ENCODE data around the gene RNF43. TPM values are rescaled to one million over a fixed set of nuclear protein-coding genes. Genes with fewer than 3 reads are reported as not detected.

Gene RNF43
- total and polyA plus RNA-seq, 2 experiments from 2014 or later, result under 0.01 to 0.23 TPM

- no peaks in the 10 kb centered on the region for H3K36me3 ChIP-seq (ENCODE audit: low read depth)
- peaks cover 15% of the 10 kb centered on the region for H3F3A ChIP-seq (ENCODE audit: insufficient read depth)
- H3K9me2 ChIP-seq (ENCODE audit: insufficient read depth), result no peaks in the 10 kb centered on the region
- TF ChIP-seq EZH2 (IDR thresholded peaks at IDR 0.05; ENCODE audit: insufficient read depth, poor library complexity, severe bottlenecking) (no peak), EZH2phosphoT487 (IDR thresholded peaks at IDR 0.05; ENCODE audit: insufficient read depth, low read depth) (no peak)
- peaks cover 21% of the 10 kb centered on the region for H3K4me1 ChIP-seq (ENCODE audit: insufficient read depth)
- in situ Hi-C loops (cut with MboI), result no loop called here
- H4K20me1 ChIP-seq (ENCODE audit: insufficient read depth), result no peaks in the 10 kb centered on the region
- 48 to 49% methylated on average over 6 of the region's 6 CpGs for WGBS, 2 experiments (ENCODE audit: low coverage in 1 of 2, low lambda C conversion rate in 2 of 2, missing lambda C conversion rate in 2 of 2)
- H3K4me3 ChIP-seq, result no peak overlapping the region
- no peaks in the 10 kb centered on the region for H3K79me2 ChIP-seq (ENCODE audit: insufficient read depth)
- no peak for DNase-seq
- H3K27me3 ChIP-seq (replicated peaks; ENCODE audit: insufficient read depth), result peaks cover 8% of the 10 kb centered on the region
- H3K4me2 ChIP-seq (ENCODE audit: unreplicated experiment), result no peak overlapping the region
- no peak overlapping the region for H2AFZ ChIP-seq
- H3K9ac ChIP-seq, result no peak overlapping the region
- no peaks in the 10 kb centered on the region for H3K9me3 ChIP-seq (ENCODE audit: low read depth)
- H3K27ac ChIP-seq, result no peak overlapping the region
Measured at GRCh38 chr17:58403311-58403710, 14.0 kb downstream of the RNF43 start.

GRCh38 chr17:58402679-58403078, 14.7 kb downstream of the RNF43 start:
- Histone ChIP-seq H3K9ac (no peak overlapping the region), H3K4me2 (ENCODE audit: unreplicated experiment) (peak overlapping the region; percentile 67), H3F3A (ENCODE audit: insufficient read depth) (peaks cover 15% of the 10 kb centered on the region), H3K79me2 (ENCODE audit: insufficient read depth) (no peaks in the 10 kb centered on the region), H3K36me3 (ENCODE audit: low read depth) (no peaks in the 10 kb centered on the region), H3K9me3 (ENCODE audit: low read depth) (no peaks in the 10 kb centered on the region), H3K4me3 (peak overlapping the region; percentile 23; the same call in 1 of the 2 replicates), H2AFZ (no peak overlapping the region; the same call in 1 of the 2 replicates), H3K27ac (peak overlapping the region; percentile 45; the same call in 1 of the 2 replicates), H3K4me1 (ENCODE audit: insufficient read depth) (peaks cover 21% of the 10 kb centered on the region), H3K27me3 (replicated peaks; ENCODE audit: insufficient read depth) (peaks cover 14% of the 10 kb centered on the region), H3K9me2 (ENCODE audit: insufficient read depth) (no peaks in the 10 kb centered on the region), H4K20me1 (ENCODE audit: insufficient read depth) (no peaks in the 10 kb centered on the region)
- no peak for TF ChIP-seq EZH2phosphoT487 (IDR thresholded peaks at IDR 0.05; ENCODE audit: insufficient read depth, low read depth)
- in situ Hi-C loops (cut with MboI), result no loop called here
- peak; percentile 43 for DNase-seq
- WGBS, 2 experiments (ENCODE audit: low coverage in 1 of 2, low lambda C conversion rate in 2 of 2, missing lambda C conversion rate in 2 of 2), result 0 to 7% methylated on average over 1 of the region's 1 CpG

- H3K4me2 ChIP-seq (ENCODE audit: unreplicated experiment), result peak overlapping the region; percentile 67
- in situ Hi-C loops (cut with MboI), result no loop called here
Measured at GRCh38 chr17:58402047-58402446, 15.3 kb downstream of the RNF43 start.

GRCh38 chr17:58401287-58401686, 16.0 kb downstream of the RNF43 start:
- H3K9me3 ChIP-seq (ENCODE audit: low read depth), result no peaks in the 10 kb centered on the region
- peaks cover 15% of the 10 kb centered on the region for H3F3A ChIP-seq (ENCODE audit: insufficient read depth)
- H3K9ac ChIP-seq, result no peak overlapping the region
- H4K20me1 ChIP-seq (ENCODE audit: insufficient read depth), result no peaks in the 10 kb centered on the region
- no peak overlapping the region for H3K4me3 ChIP-seq
- peaks cover 27% of the 10 kb centered on the region for H3K27me3 ChIP-seq (replicated peaks; ENCODE audit: insufficient read depth)
- no peak overlapping the region for H2AFZ ChIP-seq
- H3K4me2 ChIP-seq (ENCODE audit: unreplicated experiment), result peak overlapping the region; percentile 67
- in situ Hi-C loops (cut with MboI), result no loop called here
- no peak for DNase-seq
- H3K27ac ChIP-seq, result no peak overlapping the region
- TF ChIP-seq EZH2phosphoT487 (IDR thresholded peaks at IDR 0.05; ENCODE audit: insufficient read depth, low read depth), result no peak
- TF ChIP-seq EZH2 (IDR thresholded peaks at IDR 0.05; ENCODE audit: insufficient read depth, poor library complexity, severe bottlenecking), result no peak
- H3K4me1 ChIP-seq (ENCODE audit: insufficient read depth), result peaks cover 21% of the 10 kb centered on the region
- H3K36me3 ChIP-seq (ENCODE audit: low read depth), result no peaks in the 10 kb centered on the region
- WGBS, 2 experiments (ENCODE audit: low coverage in 1 of 2, low lambda C conversion rate in 2 of 2, missing lambda C conversion rate in 2 of 2), result 20 to 36% methylated on average over 2 of the region's 2 CpGs
- H3K9me2 ChIP-seq (ENCODE audit: insufficient read depth), result no peaks in the 10 kb centered on the region
- no peaks in the 10 kb centered on the region for H3K79me2 ChIP-seq (ENCODE audit: insufficient read depth)

More at GRCh38 chr17:58402047-58402446, 15.3 kb downstream of the RNF43 start:
- H2AFZ ChIP-seq, result 0 out of 2 replicates have a peak overlapping the region, but pooled peaks have one; percentile 3
- peaks cover 15% of the 10 kb centered on the region for H3F3A ChIP-seq (ENCODE audit: insufficient read depth)
- H3K27me3 ChIP-seq (replicated peaks; ENCODE audit: insufficient read depth), result peaks cover 20% of the 10 kb centered on the region
- H3K4me1 ChIP-seq (ENCODE audit: insufficient read depth), result peaks cover 21% of the 10 kb centered on the region
- peak; percentile 55 for DNase-seq
- H3K9me2 ChIP-seq (ENCODE audit: insufficient read depth), result no peaks in the 10 kb centered on the region
- H3K9ac ChIP-seq, result no peak overlapping the region
- H3K79me2 ChIP-seq (ENCODE audit: insufficient read depth), result no peaks in the 10 kb centered on the region
- H4K20me1 ChIP-seq (ENCODE audit: insufficient read depth), result no peaks in the 10 kb centered on the region
- peak; percentile 90 for TF ChIP-seq EZH2phosphoT487 (IDR thresholded peaks at IDR 0.05; ENCODE audit: insufficient read depth, low read depth)
- no peak for TF ChIP-seq EZH2 (IDR thresholded peaks at IDR 0.05; ENCODE audit: insufficient read depth, poor library complexity, severe bottlenecking)
- 0 out of 2 replicates have a peak overlapping the region, but pooled peaks have one; percentile 23 for H3K4me3 ChIP-seq
- peak overlapping the region; percentile 45 for H3K27ac ChIP-seq
- no peaks in the 10 kb centered on the region for H3K36me3 ChIP-seq (ENCODE audit: low read depth)
- H3K9me3 ChIP-seq (ENCODE audit: low read depth), result no peaks in the 10 kb centered on the region

GRCh38 chr17:58400826-58401225, 16.5 kb downstream of the RNF43 start:
- H3K4me2 ChIP-seq (ENCODE audit: unreplicated experiment), result no peak overlapping the region
- no peak overlapping the region for H3K9ac ChIP-seq
- no peaks in the 10 kb centered on the region for H3K36me3 ChIP-seq (ENCODE audit: low read depth)
- DNase-seq, result no peak
- no peak overlapping the region for H3K4me3 ChIP-seq
- no peaks in the 10 kb centered on the region for H3K9me2 ChIP-seq (ENCODE audit: insufficient read depth)
- H4K20me1 ChIP-seq (ENCODE audit: insufficient read depth), result no peaks in the 10 kb centered on the region
- no peak overlapping the region for H3K27ac ChIP-seq
- peaks cover 15% of the 10 kb centered on the region for H3F3A ChIP-seq (ENCODE audit: insufficient read depth)
- H2AFZ ChIP-seq, result no peak overlapping the region
- H3K4me1 ChIP-seq (ENCODE audit: insufficient read depth), result peaks cover 21% of the 10 kb centered on the region
- in situ Hi-C loops (cut with MboI), result no loop called here
- no peak for TF ChIP-seq EZH2 (IDR thresholded peaks at IDR 0.05; ENCODE audit: insufficient read depth, poor library complexity, severe bottlenecking)
- H3K9me3 ChIP-seq (ENCODE audit: low read depth), result no peaks in the 10 kb centered on the region
- no peaks in the 10 kb centered on the region for H3K79me2 ChIP-seq (ENCODE audit: insufficient read depth)
- peaks cover 31% of the 10 kb centered on the region for H3K27me3 ChIP-seq (replicated peaks; ENCODE audit: insufficient read depth)

Measured in GM23248 (cell line).